Measurements from ENCODE around the gene TP73. TPM values are rescaled to one million over a fixed set of nuclear protein-coding genes. Genes with fewer than 3 reads are reported as not detected.

Gene TP73
- total and polyA plus RNA-seq, 2 donors (not counting 1 experiment from before 2014, with no cell fraction given): 1.2 to 2.4 TPM

- no peaks in the 10 kb centered on the region for H3K9me3 Mint-ChIP-seq (ENCODE audit: insufficient read depth)
- Histone ChIP-seq H3K4me2 (replicated peaks; ENCODE audit: low read depth, low read length, poor library complexity, severe bottlenecking) (peak overlapping the region; percentile 97), H3K79me2 (ENCODE audit: control insufficient read depth, insufficient read depth, low read length) (no peaks in the 10 kb centered on the region), H3K4me1 (ENCODE audit: control insufficient read depth in 2 of 2, insufficient read depth in 2 of 2, low read length in 2 of 2) (peaks cover 19 to 33% of the 10 kb centered on the region in 2 donors), H2AFZ (ENCODE audit: insufficient read depth, low read depth, low read length, poor library complexity, severe bottlenecking) (peak overlapping the region; percentile 85), H3K9me3 (ENCODE audit: control extremely low read depth in 1 of 3, control insufficient read depth in 2 of 3, insufficient read depth in 1 of 3, low read length in 2 of 3) (no peaks in the 10 kb centered on the region), H3K27ac (ENCODE audit: low read length in 2 of 2) (peak overlapping the region; percentile 33 to 55), H3K27me3 (replicated peaks in 1 of 4; ENCODE audit: control extremely low read depth in 1 of 4, control insufficient read depth in 3 of 4, insufficient read depth in 4 of 4, low read length in 3 of 4) (no peaks in the 10 kb centered on the region), H3K4me3 (ENCODE audit: control extremely low read depth in 1 of 5, extremely low read depth in 1 of 5, insufficient read depth in 1 of 5, low read depth in 2 of 5, low read length in 4 of 5) (peak overlapping the region in 4 of 5 experiments; percentile 53 to 71 (median 64)), H3K36me3 (replicated peaks in 1 of 2; ENCODE audit: control extremely low read depth in 1 of 2, control insufficient read depth in 1 of 2, extremely low read depth in 1 of 2, insufficient read depth in 2 of 2, low read length in 1 of 2) (no peaks in the 10 kb centered on the region), H4K20me1 (ENCODE audit: control insufficient read depth, insufficient read depth, low read length, poor library complexity, severe bottlenecking) (no peaks in the 10 kb centered on the region), H3K9ac (ENCODE audit: low read length) (peak overlapping the region; percentile 64)
- ChIA-PET POLR2A (no interaction called here), CTCF (interaction anchor here (1.2 kb wide), 1 partner anchor 47 kb away, joined by 4 read pairs; no protein-coding TSS in a partner anchor)
- TF ChIP-seq CTCF (IDR thresholded peaks at IDR 0.05) (no peak), EZH2 (IDR thresholded peaks at IDR 0.05; ENCODE audit: borderline replicate concordance, insufficient read depth, low read depth, low read length, poor library complexity, severe bottlenecking) (no peak)
- DNase-seq (no peak), ATAC-seq (ENCODE audit: low read depth) (no peak)
- no peak overlapping the region for H3K27ac Mint-ChIP-seq
- H3K27me3 Mint-ChIP-seq: peaks cover 7% of the 10 kb centered on the region
- WGBS (ENCODE audit: insufficient coverage): 66% methylated on average over 22 of the region's 32 CpGs
- peaks cover 22% of the 10 kb centered on the region for H3K4me1 Mint-ChIP-seq
- intact Hi-C loops (cut with micrococcal nuclease): loop anchor here (1.0 to 2.0 kb wide), 5 partner anchors 24 to 241 kb away; partner anchors contain the start of genes CEP104, DFFB and LRRC47
- peak overlapping the region; percentile 84 for H3K4me3 Mint-ChIP-seq
Observed at GRCh38 chr1:3771108-3772026, 119.1 kb downstream of the TP73 start.

Measured in B cell (primary cell).